Bone marrow (tissue), 2 donors: Measurements from ENCODE around the gene AGAP1.

Experiments used
- DNase-seq, 2 donors: peaks; one replicate each; lab custom pipeline; 2025; lab: John Stamatoyannopoulos, UW

The AGAP1 gene

DNA sequence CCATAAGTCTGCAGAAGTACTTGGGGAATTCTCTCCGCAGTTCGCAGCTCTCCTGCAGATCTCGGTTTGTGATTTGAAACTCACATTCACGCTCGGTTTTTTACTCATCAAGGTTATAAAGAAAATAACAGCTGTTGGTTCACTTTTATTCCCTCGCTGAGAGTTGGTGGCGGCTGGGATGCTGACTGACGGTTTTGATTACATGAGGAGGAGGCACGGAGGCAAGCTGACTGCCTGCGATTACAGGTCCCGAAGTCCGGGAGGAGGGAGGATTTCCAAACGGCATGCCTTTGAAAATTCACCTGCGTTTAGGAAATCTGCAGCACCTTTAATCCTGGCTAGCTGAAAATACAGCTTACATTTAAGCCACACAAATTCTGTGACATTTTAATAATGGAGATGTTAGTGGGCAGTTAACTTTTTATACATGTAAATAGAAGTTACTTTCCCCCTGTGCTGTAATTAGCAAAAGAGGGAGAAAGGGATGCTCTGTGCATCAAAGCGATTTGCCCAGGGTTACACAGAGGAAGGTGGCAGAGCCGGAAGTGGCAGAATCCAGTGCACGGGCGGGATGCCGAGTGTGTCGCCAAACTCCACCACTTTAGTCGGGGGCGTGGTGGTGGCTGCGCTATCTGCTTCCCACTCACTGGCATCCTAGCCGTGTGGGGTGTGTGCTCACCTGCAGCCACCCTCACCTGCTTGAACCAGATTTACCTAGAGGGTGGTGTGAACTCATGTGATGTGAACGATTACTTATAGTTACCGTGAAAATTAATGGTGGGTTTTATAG, 14.7 kb downstream of the AGAP1 start:
- DNase-seq = no peak

DNA sequence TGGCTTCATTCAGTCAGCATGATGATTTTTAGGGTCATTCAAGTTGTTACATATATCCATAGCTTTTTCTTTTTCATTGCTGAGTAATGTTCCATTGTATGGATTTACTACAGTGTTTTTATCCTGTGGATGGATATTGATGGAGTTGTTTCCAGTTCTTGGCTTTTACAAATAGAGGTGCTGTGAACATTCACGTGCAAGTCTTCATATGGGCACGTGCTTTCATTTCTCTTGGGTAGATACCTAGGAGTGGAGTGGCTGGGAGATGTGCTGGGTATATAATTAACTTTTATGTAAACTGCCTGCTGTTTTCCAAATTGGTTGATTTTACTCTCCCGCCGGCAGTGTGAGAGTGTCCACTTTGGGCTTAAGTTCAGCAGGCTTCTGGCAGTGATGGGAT, 16.5 kb downstream of the AGAP1 start:
- no peak for DNase-seq

DNA sequence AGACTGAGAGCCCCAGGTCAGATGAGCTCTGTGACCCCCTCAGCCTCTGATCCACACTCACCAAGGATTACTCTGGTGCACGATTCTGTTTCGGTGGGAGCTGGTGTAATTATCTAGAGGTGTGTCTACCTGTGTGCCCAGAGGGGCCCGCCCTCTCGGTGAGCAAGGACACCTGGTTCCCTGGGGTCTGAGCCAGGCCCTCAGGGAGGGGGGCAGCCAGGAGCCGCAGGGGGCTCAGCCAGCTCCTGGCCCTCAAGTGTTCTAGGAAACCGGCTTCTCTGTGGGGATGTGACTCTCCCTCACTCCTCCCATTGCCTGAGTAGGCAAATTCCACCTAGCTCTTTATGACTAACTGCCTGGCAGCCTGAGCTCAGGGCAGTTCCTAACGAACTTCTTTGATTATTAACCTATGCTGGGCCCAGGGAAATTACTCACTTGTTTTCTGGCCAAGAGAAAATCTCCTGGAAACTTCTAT, 17.4 kb downstream of the AGAP1 start:
- DNase-seq = no peak

DNA sequence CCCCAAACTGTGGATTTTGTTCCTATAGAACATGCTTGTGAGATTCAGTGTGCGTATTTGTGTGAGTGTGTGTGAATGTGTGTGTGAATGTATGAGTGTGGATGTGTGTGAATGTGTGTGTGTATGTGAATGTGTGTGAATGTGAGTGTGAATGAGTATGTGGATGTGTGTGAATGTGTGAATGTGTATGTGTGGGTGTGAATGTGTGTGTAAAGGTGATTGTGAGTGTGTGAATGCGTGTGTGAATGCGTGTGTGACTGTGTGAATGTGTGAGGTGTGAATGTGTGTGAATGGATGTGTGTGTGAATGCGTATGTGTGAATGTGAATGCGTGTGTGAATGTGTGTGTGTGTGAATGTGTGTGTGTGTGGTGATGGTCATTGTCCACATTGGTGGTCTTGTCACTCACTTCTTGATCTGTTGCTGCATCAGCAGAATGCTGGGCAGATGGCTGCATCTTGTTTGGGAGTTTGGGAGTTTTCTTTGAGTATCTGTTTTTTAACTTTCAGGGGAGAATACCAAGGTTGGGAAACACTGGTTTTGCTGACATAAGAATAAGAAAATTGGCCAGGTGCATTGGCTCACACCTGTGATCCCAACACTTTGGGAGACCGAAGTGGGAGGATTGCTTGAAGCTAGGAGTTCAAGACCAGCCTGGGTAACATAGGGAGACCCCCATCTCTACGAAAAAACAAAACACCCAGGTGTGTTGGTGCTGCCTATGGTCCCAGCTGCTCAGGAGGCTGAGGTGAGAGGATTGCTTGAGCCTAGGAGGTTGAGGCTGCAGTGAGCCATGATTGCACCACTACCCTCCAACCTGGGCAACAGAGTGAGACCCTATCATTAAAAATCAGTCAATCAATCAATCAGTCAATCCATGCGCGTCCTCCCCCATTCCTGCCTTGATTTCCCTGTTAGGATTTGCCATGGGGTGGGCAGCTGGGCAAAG, 18.2 kb downstream of the AGAP1 start:
- no peak for DNase-seq

DNA sequence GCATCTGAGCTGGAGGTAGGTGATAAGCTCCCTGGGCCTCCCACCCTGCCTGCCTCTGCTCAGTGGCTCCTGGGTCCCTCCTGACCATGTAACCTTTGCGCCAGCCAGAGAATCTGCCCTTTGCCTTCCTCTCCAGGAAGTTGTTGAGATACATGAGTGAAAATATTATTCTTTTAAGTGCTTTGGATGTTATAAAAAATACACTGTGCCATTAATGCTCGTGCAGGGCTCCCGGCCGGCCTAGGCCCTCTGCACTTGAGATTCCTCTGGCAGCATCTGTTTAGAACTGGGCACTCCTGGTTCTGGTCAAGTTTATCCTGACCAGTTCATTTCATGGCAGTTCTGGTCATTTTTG, 18.8 kb downstream of the AGAP1 start:
- DNase-seq = no peak

DNA sequence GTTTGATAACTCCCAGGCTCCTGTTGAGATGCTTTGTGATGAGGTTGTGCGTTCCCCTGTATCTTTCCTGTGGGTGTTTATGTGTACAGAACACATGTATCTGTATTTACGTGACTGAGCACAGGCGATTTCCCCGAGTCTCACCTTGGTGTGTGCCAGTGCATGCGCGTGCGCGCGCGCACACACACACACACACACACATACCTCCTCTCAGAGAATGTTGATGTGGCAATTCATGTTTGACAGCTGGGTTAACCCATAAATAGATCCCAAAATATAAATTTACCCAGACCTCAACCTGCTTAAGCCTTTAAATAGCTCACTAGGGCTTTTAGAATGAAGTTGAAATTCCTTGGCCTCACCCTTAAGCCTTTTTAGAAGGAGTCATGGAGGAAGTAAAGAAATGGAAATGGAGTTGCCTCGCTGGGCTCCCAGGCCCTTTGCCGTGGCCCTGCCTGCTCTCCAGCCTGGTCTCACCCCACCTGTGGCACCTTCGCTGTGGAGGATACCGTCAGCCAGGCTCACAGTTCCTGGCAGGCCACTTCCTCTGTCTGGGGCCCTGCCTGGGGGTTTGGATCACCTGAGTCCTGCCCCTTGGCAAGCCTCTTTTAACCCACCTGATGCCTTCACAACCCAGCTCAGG, 20.3 kb downstream of the AGAP1 start:
- DNase-seq = no peak

DNA sequence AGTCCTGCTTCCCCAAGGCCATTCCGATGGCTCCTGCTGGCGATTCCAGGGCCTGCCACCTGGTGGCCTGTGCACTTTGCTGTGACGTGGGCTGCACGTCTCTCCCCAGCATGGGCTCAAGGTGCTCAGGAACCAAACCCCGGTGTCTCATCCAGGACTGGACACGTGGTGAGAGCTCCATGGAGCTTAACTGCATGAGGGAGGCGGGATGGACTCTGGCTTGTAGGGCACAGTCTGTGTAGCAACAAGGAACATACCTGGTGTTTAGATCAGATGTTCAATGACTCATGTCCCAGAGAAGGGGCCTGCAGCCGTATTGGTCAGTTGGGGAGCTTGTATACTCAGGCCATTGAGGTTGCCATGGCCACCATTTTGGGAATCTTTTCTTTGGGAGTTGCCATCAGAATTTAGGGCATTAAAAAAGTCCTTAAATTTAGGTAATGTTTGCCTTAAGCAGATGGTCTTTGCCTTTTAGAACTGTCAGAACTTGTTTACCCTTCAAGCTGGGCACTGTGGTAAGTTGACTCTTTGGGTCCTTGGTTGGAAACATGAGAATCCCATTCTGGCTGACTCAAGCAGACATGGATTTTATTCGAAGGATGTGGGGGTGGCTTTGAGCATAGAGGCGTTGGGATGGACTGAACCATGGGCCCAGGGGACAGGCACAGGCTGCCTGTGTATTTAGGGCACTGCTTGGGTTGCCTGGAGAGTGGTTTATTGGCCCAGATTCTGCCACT, 21.0 kb downstream of the AGAP1 start:
- no peak for DNase-seq

DNA sequence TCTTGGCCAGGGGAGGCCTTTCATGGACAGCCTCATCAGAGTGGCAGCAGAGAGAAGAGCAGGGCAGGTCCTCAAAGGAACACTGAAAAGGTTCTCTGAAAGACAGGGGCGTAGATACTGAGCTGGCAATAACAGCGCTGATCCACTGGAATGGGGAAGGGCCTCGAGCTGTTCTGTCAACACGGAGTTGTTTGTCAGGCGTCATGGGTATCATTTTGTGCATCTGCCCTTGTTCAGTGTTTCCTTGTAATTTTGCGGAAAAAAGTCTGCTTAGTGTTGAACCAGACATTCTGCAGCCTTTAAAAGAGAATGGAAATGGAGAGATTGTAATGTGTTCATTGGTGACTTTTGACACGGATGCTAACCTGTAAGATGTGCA, 21.5 kb downstream of the AGAP1 start:
- no peak for DNase-seq

DNA sequence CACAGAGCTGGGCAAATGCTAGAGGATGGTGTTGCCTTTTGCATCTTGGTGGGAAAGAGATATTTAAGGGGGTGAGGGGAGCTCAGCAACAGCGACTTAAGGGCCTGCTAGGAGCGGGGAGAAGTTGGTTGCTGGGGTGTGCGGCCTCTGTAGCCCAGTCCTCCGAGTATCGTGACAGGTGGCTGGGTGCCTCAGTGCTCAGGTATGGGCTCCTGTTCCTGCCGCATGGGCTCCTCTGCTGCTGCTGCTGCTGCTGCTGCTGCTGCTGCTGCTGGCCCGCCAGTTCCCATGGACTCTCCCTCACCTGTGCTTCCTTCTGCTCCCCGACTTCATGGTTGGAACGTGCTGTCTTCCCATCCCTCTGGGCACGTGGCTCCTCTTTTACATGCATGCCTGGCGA, 22.0 kb downstream of the AGAP1 start:
- no peak for DNase-seq

DNA sequence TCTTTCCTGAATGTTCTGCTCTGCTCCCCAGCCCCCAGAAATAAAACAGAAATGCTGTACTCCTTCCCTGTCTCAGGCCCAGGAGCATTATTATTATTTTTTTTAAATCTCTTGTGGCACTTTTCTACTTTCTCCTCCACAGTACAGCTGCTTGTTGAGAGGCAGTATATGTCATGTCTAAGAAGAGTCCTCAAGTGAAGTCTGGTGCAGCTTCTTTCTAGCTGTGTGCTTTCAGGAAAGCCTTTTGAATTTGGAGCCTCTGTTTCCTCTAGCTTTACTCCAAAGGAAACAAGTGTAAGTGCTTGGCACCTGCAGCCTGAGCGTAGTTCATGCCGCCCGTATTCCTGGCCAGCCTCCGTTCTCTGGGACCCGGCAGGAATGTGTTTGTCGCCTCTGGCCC, 22.4 kb downstream of the AGAP1 start:
- DNase-seq = no peak

DNA sequence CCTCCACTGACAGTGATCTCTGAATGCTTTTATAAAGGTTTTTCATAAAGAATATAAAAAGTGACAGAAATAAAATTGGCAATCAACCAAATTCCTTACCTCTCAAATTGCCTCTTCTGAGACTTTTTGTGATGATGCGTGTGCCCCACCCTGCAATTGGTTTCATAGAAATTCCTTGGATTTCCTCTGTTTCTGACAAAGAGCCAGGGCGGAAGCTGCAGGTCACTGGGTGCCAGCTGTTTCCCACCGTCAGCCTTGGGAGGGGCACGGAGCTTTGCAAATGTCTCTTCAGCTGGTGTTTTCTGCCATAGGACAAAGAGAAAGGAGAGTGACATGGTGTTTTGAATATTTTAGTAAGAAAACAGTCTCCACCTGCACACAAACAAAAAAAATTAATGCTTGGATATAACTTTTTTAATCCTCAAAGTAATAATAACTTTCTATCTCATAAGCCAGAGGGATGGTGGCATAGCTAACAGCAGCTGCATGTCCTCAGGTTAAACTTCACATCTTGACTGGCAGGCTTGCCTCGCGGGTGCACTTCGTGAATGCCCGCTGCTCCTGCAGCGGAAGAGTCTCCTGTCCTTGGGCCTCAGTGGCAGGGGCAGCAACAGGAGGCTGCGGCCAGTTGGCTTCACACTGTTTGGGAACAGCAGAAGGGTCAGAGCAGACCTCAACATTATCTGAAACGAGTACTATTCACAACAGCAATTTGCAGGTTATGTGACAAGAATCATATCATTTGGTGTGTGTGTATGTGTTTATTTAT, 24.7 kb downstream of the AGAP1 start:
- no peak for DNase-seq

DNA sequence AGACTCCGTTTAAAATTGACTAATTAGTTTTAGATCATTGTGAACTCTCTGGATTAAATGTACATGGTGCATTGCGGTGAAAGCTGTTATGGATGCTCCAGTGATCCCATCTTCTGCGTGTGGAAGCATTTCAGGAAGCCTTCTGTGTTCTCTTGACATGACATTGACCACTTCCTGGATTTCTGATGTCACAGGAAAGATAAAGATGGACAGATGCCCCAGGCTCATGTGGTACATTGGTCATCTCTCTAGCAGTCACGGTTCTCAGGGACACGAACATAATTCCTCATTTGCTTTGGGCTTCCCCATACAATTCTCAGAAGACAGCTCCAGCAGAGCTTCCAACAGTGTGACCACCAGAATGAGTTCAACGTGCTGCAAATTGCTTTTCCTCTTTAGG, 26.9 kb downstream of the AGAP1 start:
- DNase-seq = no peak

DNA sequence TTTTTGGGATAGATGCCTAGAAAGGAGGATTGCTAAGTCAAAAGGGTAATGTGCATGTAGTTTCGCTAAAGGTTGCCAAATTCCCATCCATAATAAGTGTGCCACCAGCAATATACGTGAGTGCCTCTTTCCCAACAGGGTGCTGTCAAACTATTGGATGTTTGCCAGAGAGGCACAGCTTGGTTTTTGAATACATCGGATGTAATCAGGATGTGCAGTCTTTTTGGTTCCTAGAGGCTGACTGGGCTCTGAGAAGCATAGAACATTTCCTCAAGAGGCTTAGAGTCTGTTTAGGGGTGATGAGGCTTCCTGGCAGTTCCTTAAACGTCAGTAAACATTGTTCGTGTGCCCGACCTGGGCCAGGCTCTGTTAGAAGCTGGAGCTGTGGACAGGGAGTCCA, 28.0 kb downstream of the AGAP1 start:
- DNase-seq = no peak

DNA sequence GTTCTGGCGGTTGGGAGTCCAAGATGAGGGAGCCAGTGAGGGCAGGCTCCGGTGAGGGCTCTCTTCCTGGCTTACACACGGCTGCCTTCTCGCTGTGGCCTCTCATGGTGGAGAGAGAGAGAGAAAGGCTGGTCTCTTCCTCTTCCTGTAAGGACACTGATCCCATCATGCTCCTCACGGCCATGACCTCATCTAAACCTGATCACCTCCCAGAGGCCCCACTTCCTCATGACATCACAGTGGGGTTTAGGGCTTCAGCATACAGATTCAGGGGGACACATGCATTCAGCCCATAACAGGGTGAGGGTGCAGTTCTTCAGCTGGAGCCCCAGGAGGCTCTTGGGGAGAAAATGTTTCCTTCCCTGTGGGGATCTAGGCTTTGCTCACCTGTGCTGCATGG, 29.2 kb downstream of the AGAP1 start:
- no peak for DNase-seq

DNA sequence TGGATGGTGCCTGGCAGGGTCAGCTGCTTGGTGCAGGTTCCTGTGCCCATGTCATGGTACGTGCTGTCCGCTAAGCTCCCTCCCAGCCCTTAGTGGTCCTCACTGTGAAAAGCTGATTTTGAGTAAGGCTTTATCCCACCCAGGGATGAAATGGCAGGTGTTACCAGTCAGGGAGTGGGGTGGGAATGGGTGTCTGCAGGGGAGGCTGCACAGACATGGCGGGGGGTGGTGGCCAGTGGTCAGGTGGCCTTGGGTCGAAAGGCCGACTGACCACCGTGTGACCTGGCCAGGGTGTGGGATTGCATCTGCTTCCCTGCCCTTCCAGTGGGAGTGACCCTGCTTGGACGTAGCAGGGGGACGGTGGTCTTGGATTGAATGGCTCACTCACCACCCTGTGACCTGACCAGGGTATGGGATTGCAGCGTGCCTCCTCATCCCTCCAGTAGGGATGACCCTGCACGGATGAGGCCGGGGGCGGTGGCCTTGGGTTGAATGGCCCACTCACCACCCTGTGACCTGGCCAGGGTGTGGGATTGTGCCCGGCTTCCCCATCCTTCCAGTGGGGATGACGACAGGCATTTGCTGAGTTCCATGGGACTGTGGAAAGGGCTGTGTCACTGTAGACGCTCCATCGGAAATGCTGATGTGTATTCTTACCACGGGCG, 29.8 kb downstream of the AGAP1 start:
- no peak for DNase-seq

DNA sequence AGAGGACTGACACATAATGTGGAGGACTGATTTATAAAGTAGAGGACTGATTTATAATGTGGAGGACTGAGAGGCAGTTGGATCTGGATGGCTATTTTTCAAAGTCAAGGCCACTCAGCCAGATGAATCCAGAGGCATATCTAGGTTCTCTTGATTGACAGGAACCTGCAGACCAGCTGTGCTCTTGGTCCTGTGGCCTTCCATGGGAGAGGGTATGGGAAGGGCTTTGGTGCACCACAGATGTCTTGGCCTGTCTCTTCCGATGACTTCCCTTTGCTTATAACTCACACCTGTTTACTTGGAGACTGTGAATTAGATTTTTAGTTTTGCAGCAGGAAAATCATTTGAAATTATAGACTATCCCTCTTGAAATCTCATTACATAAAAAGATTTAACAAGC, 32.3 kb downstream of the AGAP1 start:
- no peak for DNase-seq

DNA sequence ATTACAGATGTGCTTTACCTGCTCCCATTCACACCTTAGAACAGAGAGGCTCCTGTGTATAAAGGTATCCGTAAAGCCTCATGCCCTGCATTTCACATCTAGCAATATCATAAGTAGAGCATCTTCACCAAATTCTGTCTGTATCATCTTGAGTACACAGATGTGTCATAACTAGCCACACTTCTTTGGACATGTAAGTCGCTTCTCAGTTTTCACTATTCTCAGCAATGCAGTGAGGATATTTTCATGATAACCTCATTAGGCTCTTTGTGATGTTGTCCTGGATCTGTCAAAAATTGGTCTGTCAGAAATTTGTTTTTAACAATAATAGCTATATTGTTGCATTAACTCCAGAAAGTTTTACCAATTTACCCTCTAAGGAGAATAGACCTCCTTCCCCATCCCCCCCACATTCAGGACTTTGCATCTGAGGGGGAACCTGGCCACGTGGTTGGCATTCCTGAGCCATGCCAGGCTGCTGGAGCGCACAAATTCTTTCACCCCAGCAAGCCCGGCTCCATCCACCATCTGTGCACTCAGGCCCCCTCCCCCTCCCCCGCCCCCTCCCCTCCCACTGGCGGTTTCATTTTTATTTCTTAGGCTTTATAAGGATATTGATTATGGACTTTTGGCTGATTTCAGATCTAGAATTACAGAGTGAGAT, 34.1 kb downstream of the AGAP1 start:
- DNase-seq = no peak

DNA sequence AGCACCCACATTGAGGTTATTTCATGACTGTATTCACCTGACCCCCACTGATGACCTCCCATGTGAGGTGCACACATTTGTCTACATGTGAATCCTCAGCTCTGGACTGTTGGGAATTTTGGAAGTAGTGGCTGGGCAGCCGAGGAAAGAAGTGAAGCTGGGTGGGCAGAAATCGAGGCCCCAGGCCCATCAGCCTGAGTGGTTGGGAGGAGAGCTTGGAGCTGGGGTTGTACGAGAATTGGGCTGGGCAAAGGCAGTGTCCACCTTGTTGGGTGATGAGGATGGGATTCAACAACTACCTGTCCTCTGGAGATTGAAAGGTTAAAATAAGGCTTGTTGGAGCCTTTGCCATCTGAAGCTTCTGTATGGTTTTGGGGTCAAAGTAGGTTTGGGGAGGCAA, 35.8 kb downstream of the AGAP1 start:
- no peak for DNase-seq

DNA sequence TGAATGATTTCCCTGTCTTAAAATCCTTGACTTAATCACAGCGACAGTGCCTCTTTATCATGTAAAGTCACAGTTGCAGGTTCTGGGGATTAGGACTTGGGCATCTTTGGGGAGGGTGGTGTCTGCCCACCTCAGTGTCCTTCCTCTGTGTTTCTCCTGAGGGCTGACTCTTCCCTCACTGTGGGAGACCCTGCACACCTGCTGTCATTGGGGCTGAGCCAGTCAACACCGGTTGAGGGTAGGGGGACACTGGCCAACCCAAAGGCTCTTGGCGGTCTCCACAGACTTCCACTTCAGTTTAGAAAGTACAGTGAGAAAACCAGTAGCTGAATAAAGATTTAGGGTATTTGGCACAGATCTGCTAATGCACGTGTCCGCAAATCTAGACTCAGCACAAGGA, 36.9 kb downstream of the AGAP1 start:
- no peak for DNase-seq

DNA sequence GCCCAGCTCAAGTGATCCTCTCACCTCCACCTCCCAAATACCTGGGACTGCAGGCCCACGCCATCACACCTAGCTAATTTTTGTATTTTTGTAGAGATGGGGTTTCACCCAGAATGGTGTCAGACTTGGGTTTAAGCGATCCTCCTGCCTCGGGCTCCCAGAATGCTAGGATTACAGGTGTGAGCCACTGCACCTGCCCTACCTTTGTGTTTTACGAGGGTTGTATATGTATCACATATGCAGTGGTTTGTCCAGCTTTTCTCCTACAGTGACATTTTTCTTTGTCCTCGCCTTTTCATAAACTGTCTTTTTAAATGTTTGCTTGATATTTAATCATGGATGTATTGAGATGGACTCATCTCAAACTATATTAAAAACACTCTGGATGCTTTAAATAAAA, 38.5 kb downstream of the AGAP1 start:
- no peak for DNase-seq
